Upper lobe of left lung (tissue), 6 donors: ENCODE measurements around the gene CARMIL1. TPM values are rescaled to one million over a fixed set of nuclear protein-coding genes. Genes with fewer than 3 reads are reported as not detected.
A peak's percentile ranks its signal among the peaks of the same experiment; 100 is the strongest.

Experiments
- ATAC-seq, 2 donors: fragments of 200-7000 bp; cut with Tn5 transposase; one replicate each; pipeline ENCODE4 v1.9.1; 2022; ENCODE audit warnings: mild to moderate bottlenecking in 2 of 2, moderate library complexity in 2 of 2; ENCODE audit not compliant: low FRiP score in 2 of 2
- DNase-seq, 2 donors: peaks; one replicate each; pipeline ENCODE4 v3.0.0-alpha.2; 2019 to 2020
- H3K27ac ChIP-seq, 4 donors: fragments of 200-600 bp; sonication (generic); one replicate each; pipeline ENCODE4 v1.5.1; 2016 to 2019
- H3K27me3 ChIP-seq, 4 donors: fragments of 200-600 bp; sonication (generic); one replicate each; pipeline ENCODE4 v1.5.1; 2017 to 2019
- H3K36me3 ChIP-seq, 4 donors: fragments of 200-600 bp; sonication (generic); one replicate each; pipeline ENCODE4 v1.5.1; 2016 to 2019
- H3K4me1 ChIP-seq, 4 donors: fragments of 200-600 bp; sonication (generic); one replicate each; pipeline ENCODE4 v1.5.1; 2018 to 2019
- H3K4me3 ChIP-seq, 4 donors: fragments of 200-600 bp; sonication (generic); one replicate each; pipeline ENCODE4 v1.5.1; 2017 to 2019; ENCODE audit warnings: mild to moderate bottlenecking in 2 of 4, moderate library complexity in 1 of 4
- H3K9me3 ChIP-seq, 4 donors: fragments of 200-600 bp; sonication (generic); one replicate each; pipeline ENCODE4 v1.5.1; 2018 to 2019
- EP300 ChIP-seq, 4 donors: sonication (generic); formaldehyde crosslinking; IDR thresholded peaks; one replicate each; pipeline ENCODE4 v1.5.1; 2017; ENCODE audit warnings: antibody characterized with exemption in 4 of 4, control low read depth in 2 of 4
- POLR2A ChIP-seq, 4 donors: fragments of 450-650 bp; IDR thresholded peaks; one replicate each; pipeline ENCODE4 v1.5.1; 2016 to 2017; ENCODE audit warnings: antibody characterized with exemption in 4 of 4, mild to moderate bottlenecking in 2 of 4
- POLR2AphosphoS5 ChIP-seq, 2 donors: sonication (generic); formaldehyde crosslinking; IDR thresholded peaks; one replicate each; pipeline ENCODE4 v1.5.1; 2017; ENCODE audit warnings: antibody characterized with exemption in 2 of 2
- WGBS, 2 donors: methylation state at CpG; one replicate each; pipeline ENCODE4 v1.1.5; 2017 to 2018; 5-methylcytosine and 5-hydroxymethylcytosine counted together
- total RNA-seq, 6 donors: library from RNA; depleted of rRNA in 4 of 6; stranded (reverse); fragments of >200 nt in 4 of 6; gene quantifications; one replicate each; pipeline versions ENCODE4 v1.1.0 to v1.2.1, GENCODE V29; 2016 to 2021
- TF ChIP-seq, protein P1 (sequence below), 6 experiments: fragments of 450-650 bp in 4 of 6; fragments of 200-600 bp in 2 of 6; sonication (generic) in 2 of 6; IDR thresholded peaks; one replicate each; pipeline ENCODE4 v1.5.1; 2016 to 2019; ENCODE audit warnings: antibody characterized with exemption in 6 of 6
- donor health status: DM: no; HTN: no; CAD: no; lungs with moderate emphysema.
- donor health status: DM: no; HTN: yes; CAD: no; lungs with severe emphysema.

The CARMIL1 gene
- total RNA-seq, 6 donors from 2014 or later: 19.8 to 78.6 (median 44.9) TPM

GRCh38 chr6:25555188-25555587 lies 276.0 kb downstream of the CARMIL1 start:
- no peaks in the 10 kb centered on the region for H3K27me3 ChIP-seq
- ATAC-seq (no peak), DNase-seq (no peak)
- H3K9me3 ChIP-seq: no peaks in the 10 kb centered on the region
- TF ChIP-seq POLR2A (IDR thresholded peaks at IDR 0.05) (no peak), POLR2AphosphoS5 (IDR thresholded peaks at IDR 0.05) (no peak), EP300 (IDR thresholded peaks at IDR 0.05) (no peak)
- TF ChIP-seq, protein P1, sequence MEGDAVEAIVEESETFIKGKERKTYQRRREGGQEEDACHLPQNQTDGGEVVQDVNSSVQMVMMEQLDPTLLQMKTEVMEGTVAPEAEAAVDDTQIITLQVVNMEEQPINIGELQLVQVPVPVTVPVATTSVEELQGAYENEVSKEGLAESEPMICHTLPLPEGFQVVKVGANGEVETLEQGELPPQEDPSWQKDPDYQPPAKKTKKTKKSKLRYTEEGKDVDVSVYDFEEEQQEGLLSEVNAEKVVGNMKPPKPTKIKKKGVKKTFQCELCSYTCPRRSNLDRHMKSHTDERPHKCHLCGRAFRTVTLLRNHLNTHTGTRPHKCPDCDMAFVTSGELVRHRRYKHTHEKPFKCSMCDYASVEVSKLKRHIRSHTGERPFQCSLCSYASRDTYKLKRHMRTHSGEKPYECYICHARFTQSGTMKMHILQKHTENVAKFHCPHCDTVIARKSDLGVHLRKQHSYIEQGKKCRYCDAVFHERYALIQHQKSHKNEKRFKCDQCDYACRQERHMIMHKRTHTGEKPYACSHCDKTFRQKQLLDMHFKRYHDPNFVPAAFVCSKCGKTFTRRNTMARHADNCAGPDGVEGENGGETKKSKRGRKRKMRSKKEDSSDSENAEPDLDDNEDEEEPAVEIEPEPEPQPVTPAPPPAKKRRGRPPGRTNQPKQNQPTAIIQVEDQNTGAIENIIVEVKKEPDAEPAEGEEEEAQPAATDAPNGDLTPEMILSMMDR (IDR thresholded peaks at IDR 0.05): no peak
- WGBS, 2 donors: 80 to 92% methylated on average over 2 of the region's 2 CpGs
- H3K27ac ChIP-seq: no peak overlapping the region
- no peaks in the 10 kb centered on the region for H3K36me3 ChIP-seq
- H3K4me1 ChIP-seq: no peaks in the 10 kb centered on the region
- H3K4me3 ChIP-seq: no peak overlapping the region

GRCh38 chr6:25556516-25556915 lies 277.3 kb downstream of the CARMIL1 start:
- no peaks in the 10 kb centered on the region for H3K9me3 ChIP-seq
- ATAC-seq (peak; percentile 67 to 79), DNase-seq (peak in 1 of 2 donors; percentile 69)
- no peak overlapping the region for H3K27ac ChIP-seq
- H3K4me3 ChIP-seq: no peak overlapping the region
- WGBS, 2 donors: 22 to 26% methylated on average over 10 of the region's 10 CpGs
- no peaks in the 10 kb centered on the region for H3K4me1 ChIP-seq
- no peak for TF ChIP-seq POLR2A (IDR thresholded peaks at IDR 0.05)
- TF ChIP-seq, protein P1 (IDR thresholded peaks at IDR 0.05): peak; percentile 36 to 62 (median 57)
- no peaks in the 10 kb centered on the region for H3K36me3 ChIP-seq
- H3K27me3 ChIP-seq: no peaks in the 10 kb centered on the region

DNA sequence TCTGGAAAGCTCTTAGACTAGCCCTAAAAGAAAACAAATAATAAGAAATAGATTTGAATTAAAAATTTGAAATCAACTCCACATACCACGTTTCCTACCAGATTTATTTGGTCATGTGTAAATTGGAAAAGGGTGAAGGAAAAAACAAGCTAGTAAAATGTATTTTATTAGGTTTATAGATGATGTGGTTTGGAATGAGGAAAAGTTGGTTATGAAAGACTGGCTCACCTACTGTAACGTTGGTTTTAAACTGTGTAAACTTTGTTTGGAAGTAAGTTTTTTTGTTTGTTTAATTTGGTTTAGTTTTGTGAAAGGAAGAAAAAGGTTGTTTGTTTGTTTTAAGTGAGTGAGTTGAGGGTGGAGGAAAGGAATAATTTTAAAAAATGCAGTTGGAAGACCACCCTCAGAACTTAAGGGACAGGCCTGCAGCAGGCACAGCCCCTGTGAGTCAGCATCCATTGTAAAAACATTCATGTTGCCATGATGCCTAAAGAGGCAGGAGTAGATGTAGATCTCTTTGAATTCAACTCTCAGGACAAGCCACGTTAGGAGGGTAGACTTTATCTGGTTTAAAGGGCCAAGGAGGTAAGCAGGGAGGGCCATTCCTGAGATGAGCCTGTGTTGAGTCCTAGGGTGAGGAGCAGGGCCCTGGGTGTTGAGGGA lies 279.1 kb downstream of the CARMIL1 start:
- Histone ChIP-seq H3K27me3 (no peaks in the 10 kb centered on the region), H3K36me3 (no peaks in the 10 kb centered on the region), H3K9me3 (no peaks in the 10 kb centered on the region), H3K27ac (no peak overlapping the region), H3K4me1 (no peaks in the 10 kb centered on the region), H3K4me3 (no peak overlapping the region)
- no peak for TF ChIP-seq POLR2A (IDR thresholded peaks at IDR 0.05)
- no peak for TF ChIP-seq EP300 (IDR thresholded peaks at IDR 0.05)
- TF ChIP-seq, protein P1 (IDR thresholded peaks at IDR 0.05): no peak
- no peak for TF ChIP-seq POLR2AphosphoS5 (IDR thresholded peaks at IDR 0.05)
- WGBS, 2 donors: 68 to 70% methylated on average over 3 of the region's 3 CpGs
- DNase-seq (no peak), ATAC-seq (no peak)

DNA sequence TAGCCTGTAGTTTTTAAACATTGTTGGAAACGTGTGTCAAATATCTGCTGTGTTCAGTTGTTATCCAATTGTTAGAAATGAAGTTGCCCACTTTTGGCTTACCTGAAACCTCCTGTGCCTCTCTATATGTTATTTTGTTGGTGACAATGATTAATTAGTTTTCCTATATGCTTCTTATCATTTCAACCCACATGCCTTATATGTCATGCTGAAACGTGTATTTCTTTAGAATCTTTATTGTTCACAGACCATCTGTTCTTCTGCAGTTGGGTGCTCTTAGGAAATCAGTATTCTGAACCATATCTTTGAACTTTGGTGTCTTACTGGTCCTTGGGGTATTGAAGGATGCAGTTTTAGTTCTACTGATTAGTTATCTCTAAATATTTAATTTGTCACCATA lies 281.7 kb downstream of the CARMIL1 start:
- 53% methylated on average over 2 of the region's 2 CpGs for WGBS, 2 donors
- TF ChIP-seq POLR2AphosphoS5 (IDR thresholded peaks at IDR 0.05) (no peak), EP300 (IDR thresholded peaks at IDR 0.05) (no peak), POLR2A (IDR thresholded peaks at IDR 0.05) (no peak)
- TF ChIP-seq, protein P1 (IDR thresholded peaks at IDR 0.05): no peak
- H3K4me3 ChIP-seq: no peak overlapping the region
- ATAC-seq: no peak
- no peaks in the 10 kb centered on the region for H3K4me1 ChIP-seq
- no peaks in the 10 kb centered on the region for H3K27me3 ChIP-seq
- H3K9me3 ChIP-seq: no peaks in the 10 kb centered on the region
- H3K36me3 ChIP-seq: peaks cover 0 to 3% (median 0%) of the 10 kb centered on the region in 4 donors
- no peak overlapping the region for H3K27ac ChIP-seq
- no peak for DNase-seq

- Histone ChIP-seq H3K4me3 (no peak overlapping the region), H3K9me3 (no peaks in the 10 kb centered on the region), H3K36me3 (peaks cover 0 to 3% (median 0%) of the 10 kb centered on the region in 4 donors), H3K4me1 (no peaks in the 10 kb centered on the region), H3K27ac (no peak overlapping the region), H3K27me3 (no peaks in the 10 kb centered on the region)
- ATAC-seq (no peak), DNase-seq (no peak)
- TF ChIP-seq, protein P1 (IDR thresholded peaks at IDR 0.05): no peak
- TF ChIP-seq EP300 (IDR thresholded peaks at IDR 0.05) (no peak), POLR2AphosphoS5 (IDR thresholded peaks at IDR 0.05) (no peak), POLR2A (IDR thresholded peaks at IDR 0.05) (no peak)
These were observed 285.8 kb downstream of the CARMIL1 start for GRCh38 chr6:25564943-25565342.
